SKM-1 treated with dmso at 0.1 percent for 144 hours (cell line): ENCODE measurements around the gene PASK.

Experiments
- DNase-seq: peaks from one replicate; lab custom pipeline; 2025; ENCODE audit not compliant: unreplicated experiment; lab: John Stamatoyannopoulos, UW

PASK gene

GRCh38 chr2:241068942-241069810 is 80.1 kb downstream of the PASK start:
- DNase-seq = no peak

DNA sequence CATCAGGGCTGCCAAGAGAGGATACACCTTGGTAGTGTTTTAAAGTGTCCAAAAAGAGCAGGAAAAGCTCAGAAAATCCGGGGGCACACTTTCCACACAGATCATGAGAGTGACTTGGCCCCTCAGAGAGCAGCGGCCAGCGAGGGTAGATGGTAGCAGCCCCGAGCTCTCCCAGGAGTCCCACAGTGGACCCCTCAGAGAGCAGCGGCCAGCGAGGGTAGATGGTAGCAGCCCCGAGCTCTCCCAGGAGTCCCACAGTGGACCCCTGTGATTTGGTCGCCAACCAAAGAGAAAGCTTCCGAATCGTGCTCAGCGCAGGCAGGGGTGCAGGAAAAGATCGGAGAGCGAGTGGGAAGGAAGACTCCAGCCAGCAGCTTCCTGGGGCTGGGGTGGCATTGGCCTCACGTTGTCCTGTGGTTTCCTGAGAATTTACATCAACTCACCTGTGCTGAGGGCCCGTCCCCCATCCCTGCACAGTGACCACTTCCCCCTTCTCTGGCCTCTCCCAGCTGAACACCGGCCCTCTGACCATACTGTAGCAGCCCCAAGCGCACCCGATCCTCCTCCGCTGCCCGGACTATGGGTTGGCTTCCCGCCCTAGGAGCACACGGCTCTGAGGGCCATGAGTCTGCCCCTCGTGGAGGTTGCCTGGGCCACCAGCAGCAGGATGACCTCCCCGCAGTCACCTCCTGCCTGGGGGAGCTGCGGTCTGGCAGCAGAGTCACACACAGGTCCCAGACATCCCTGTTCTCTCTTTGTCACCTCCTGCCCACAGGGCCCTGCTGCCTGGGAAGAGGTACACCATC is 80.9 kb downstream of the PASK start:
- DNase-seq = no peak

- DNase-seq = no peak
These were observed 81.7 kb downstream of the PASK start for GRCh38 chr2:241067501-241068135.

- DNase-seq = no peak
These were observed 82.4 kb downstream of the PASK start for GRCh38 chr2:241066893-241067341.

- no peak for DNase-seq
These were observed 82.9 kb downstream of the PASK start for GRCh38 chr2:241066171-241066892.

DNA sequence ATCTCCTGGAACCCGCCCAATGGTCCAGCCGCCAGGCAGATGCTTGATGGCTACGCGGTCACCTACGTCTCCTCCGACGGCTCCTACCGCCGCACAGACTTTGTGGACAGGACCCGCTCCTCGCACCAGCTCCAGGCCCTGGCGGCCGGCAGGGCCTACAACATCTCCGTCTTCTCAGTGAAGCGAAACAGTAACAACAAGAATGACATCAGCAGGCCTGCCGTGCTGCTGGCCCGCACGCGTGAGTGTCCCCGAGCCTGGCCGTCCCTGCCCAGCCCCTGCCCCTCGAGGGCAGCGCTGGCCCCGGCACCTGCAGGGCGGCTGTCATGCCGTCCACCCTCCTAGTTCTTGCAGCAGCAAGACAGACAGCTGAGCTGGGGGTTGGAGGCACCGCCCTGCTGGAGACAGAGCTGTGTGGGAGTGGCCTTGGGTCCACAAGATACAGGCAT is 83.9 kb downstream of the PASK start:
- DNase-seq = no peak

DNA sequence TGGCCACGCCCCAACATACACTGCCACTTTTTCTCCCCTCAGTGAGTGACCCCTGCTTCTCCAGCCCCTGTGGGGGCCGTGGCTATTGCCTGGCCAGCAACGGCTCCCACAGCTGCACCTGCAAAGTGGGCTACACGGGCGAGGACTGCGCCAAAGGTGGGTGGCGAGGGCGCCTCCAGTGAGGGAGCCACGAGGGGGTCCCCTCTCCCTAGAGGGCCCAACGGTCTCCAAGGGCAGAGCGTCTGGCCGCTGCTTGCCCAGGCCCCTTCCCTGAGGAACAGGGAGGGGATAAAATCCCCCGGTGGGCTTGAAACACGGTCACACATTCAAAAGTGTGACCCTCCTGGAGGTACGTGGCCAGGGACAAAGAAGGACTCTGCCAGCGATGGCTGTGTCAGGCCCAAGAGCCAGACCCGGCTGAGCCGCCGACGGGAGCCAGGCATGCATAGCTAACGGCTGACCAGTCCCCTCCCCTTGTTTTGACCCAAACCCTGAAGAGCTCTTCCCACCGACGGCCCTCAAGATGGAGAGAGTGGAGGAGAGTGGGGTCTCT is 84.4 kb downstream of the PASK start:
- DNase-seq = no peak

- no peak for DNase-seq
These were observed 85.1 kb downstream of the PASK start for GRCh38 chr2:241064008-241064801.

DNA sequence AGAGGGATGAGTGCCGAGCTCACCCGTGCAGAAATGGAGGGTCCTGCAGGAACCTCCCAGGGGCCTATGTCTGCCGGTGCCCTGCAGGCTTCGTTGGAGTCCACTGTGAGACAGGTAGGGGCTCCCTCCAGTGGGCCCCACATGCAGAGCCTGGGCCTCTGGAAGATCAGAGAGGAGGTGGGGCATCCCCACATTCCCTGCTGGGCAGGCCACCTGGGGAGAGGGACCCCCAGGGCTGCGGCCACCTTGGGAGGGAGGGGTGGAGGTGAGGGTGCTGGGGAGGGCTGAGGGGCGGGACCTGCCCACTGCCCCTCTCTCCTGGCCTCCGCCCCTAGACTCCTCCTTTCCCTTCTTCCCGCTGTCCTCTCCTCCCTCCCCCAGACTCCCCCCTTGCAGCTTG is 85.7 kb downstream of the PASK start:
- no peak for DNase-seq

DNA sequence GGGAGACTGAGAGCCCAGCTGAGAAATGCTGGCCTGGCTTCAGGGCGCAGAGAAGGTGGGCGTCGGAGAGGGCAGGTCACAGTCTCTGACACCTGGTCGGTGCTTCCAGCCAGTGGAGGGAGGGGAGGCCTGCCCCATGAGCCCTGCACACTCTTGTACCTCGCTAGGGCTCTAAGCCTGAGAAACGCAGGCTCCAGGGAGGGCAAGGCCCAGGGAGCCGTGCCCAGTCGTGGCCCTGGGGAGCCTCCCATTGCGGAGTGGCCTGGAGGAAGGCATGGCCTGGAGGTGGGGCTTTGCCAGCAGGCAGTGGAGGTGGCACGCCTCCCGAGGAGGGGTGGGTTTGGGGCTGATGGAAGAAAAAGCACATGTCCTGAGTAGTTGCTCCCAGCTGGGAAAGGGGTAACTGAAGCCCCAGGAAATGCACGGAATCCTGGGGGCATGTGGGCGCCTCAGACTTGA is 86.2 kb downstream of the PASK start:
- no peak for DNase-seq

DNA sequence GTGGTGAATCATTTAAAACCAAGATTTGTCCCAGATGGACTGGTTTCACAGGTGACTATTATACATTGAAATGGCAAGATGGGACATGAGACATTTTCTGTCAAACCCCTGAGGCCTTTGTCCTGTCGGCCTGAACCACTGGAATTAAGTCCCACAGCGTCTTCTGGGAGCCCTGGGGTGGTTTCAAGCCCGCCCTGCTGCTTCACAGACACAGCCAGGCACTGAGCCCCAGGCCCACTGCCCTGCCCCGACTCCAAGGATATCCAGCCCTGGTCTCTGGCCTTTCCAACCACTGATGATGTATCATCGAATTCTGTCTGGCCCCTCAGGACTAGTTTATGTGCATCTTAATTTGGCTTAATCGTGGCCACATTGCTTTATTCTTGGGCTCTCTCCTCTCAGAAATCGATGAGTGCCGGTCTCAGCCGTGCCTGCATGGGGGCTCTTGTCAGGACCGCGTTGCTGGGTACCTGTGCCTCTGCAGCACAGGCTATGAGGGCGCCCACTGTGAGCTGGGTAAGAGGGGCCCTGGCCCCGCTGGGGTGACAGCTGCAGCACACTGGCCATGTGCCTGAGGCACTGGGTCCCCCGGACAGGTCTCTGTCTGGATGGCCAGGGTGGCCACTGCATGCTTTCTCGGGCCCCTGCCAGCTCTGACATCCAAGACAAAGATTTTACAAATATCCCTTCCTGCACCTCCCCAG is 86.7 kb downstream of the PASK start:
- no peak for DNase-seq

DNA sequence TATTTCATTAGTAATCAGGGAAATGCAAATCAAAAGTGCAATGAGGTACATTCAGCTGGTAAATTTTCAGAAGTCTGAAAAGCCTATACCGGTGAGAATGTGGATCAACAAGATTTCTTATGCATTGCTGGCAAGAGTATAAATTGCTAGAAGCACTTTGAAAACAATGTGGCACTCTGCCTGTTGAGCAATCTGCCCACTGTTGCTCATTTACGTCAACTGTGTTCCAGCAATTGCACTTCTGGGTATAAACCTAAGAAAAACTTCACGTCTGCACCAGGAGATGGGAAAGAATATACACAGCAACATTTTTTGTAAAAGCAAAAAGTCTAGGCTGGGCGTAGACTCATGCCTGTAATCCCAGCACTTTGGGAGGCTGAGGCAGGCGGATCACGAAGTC is 88.0 kb downstream of the PASK start:
- no peak for DNase-seq
